Measurements from ENCODE around the gene NXPE3. TPM values are rescaled to one million over a fixed set of nuclear protein-coding genes. Genes with fewer than 3 reads are reported as not detected.

The NXPE3 gene
- total RNA-seq, 1 experiment from 2014 or later: 44.6 TPM

DNA sequence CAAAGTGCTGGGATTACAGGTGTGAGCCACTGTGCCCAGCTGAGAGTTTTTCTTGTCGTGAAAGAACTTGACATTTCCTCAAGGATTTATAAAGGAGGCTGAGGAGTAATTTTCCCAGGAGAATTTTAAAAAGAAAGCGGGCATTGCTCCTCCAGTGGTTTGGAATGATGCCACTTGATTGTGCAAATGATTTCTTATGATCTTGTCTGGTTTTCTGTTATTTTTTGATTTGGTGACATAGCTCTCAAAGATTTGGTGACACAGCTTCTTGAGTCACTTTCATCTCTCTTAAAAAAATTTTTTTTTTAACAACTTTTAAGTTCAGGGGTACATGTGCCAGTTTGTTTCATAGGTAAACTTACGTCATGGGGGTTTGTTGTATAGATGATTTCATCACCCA is 45.7 kb downstream of the NXPE3 start:
- in situ Hi-C loops (cut with HindIII; ENCODE audit: low pct_unique_long_range_greater_than_20kb, low sequenced_read_pairs): no loop called here
- no peak for DNase-seq (ENCODE audit: low read depth)

DNA sequence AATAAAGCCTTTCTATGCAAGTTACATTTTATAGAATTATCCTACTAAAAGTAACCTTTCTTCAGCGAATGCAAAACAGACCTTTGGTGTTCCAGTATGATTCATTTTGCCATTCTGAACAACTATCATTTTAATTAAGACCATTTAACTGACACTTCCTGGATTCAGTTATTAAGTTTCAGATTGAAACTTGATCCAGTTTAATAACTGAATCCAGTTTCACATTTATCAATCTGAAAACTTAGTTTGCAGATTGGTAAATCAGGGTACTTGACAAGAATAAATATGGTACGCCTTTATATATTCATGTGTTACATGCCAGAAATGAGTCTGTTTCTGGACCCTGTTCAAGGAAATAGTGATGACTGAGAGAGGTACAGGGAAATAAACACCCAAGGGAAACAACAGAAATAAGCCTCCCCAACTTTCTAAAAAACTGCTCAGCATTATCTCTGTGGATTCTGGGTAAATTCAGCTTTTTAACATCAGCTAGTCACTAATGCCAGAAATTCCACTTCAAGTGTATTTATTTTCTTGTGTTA is 47.0 kb downstream of the NXPE3 start:
- DNase-seq (ENCODE audit: low read depth): no peak
- in situ Hi-C loops (cut with HindIII; ENCODE audit: low pct_unique_long_range_greater_than_20kb, low sequenced_read_pairs): no loop called here

DNA sequence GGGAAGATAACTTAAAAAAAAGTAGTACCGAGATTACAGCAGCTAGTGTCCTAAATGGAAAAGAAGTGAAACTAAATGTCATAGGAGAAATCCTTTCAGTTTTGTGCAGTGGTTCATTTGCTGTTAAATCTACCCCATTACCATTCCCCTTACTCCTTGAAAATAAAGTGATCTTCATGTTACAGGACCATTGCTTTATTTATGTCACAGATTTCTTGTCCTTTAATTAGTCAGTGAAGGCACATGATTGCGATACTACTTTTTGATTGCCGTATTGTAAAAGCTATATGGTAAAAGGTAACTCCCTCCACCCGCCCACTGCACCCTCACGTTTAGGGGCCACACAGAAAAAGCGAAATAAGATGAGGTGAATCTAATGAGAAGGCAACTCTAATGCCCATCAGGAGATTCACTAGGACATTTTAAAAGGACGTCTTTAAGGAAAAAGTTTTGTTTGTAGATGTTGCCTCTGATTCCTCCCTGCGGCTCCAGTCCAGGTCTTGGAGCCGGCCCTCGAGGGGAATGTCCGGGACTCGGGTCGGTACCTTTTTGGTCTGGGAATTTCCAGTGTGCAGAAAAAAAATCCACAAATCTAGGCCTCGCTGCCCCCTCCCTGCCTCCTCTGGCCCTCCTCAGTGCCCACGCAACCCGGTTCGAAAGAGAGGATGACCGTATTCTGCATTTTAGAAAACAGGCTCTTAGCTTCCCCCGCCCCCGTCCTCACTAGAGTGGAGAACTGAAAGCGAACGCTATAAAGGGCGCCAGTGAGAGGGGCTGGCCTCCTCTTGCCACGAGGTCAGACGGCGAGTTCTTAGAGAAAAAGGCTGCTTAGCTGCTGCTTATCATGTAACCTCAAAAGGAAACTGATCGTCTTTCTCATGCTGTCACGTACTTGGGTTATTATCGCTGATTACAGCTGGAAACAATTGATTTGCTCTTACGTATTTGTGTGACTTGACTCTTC is 48.5 kb downstream of the NXPE3 start:
- in situ Hi-C loops (cut with HindIII; ENCODE audit: low pct_unique_long_range_greater_than_20kb, low sequenced_read_pairs): no loop called here
- DNase-seq (ENCODE audit: low read depth): peak; percentile 79

DNA sequence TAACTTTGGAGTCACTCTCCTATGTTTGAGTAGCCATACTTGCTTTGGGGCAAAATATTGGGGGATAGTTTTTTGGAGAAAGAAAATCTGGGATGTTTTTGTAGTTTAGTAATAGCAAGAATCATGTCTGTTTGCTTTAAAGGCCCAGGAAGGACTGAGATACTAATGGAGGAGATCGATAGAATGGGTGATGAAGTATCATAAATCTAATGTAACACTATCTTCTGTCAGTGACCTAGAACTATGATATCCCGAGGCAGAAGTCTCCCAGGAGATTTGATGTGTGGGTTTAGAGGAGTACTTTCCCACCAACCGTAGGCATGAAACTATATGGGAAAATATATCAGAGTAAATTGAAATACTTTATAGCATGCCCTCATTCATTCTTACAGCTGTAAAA is 49.3 kb downstream of the NXPE3 start:
- in situ Hi-C loops (cut with HindIII; ENCODE audit: low pct_unique_long_range_greater_than_20kb, low sequenced_read_pairs): no loop called here
- no peak for DNase-seq (ENCODE audit: low read depth)

DNA sequence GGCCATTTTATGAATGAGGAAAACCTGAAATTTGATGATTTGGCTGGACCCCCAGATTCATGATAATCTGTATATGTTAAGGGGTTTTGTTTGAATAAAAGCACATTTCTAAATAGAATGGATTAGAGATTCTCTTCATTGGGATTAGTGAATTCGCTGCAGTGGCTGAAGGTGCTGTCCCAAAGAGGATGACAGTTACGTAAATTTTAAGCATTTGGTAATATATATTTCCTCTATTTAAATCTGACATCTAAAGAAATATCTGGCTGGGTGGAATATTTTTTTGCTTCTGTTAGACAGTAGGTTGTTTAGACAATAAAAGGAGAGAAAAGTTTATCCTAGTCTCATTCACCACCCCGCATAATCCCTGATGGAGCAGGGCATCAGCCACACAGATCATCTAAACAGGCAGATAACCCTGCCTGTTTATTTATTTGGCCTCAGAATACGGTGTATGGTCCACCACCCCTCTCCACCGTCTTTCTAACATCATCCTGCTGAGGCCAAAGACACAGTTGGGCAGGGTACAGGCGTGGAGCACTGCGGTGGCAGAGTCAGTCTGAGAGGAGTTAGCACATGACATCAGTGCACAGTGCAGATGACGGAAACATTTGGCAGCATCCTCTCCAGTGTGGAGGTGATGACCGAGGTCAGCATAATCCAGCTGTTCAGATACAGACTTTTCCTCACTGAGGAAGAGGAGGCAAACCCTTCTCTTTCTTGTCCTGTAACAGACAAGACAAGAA is 49.9 kb downstream of the NXPE3 start:
- in situ Hi-C loops (cut with HindIII; ENCODE audit: low pct_unique_long_range_greater_than_20kb, low sequenced_read_pairs): no loop called here
- DNase-seq (ENCODE audit: low read depth): no peak

DNA sequence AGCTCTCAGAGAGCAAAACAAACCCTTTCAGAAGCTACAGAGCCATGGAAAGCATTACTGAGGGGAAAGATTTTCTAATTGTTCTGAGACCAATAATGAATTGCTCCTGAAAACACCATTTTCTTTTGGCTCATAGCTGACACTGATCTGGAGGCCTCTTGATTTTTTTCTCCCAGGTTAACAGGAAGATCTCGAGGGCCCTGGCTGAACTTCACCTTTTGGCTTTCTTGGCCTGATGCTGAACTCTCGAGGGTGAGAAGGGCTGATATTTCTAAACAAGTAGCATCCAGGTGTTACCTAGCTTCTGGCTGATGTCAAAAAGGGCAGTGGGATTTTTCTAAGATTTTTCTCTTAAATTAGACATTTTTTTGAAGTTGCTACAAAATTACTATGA is 50.4 kb downstream of the NXPE3 start:
- in situ Hi-C loops (cut with HindIII; ENCODE audit: low pct_unique_long_range_greater_than_20kb, low sequenced_read_pairs): no loop called here
- DNase-seq (ENCODE audit: low read depth): no peak

DNA sequence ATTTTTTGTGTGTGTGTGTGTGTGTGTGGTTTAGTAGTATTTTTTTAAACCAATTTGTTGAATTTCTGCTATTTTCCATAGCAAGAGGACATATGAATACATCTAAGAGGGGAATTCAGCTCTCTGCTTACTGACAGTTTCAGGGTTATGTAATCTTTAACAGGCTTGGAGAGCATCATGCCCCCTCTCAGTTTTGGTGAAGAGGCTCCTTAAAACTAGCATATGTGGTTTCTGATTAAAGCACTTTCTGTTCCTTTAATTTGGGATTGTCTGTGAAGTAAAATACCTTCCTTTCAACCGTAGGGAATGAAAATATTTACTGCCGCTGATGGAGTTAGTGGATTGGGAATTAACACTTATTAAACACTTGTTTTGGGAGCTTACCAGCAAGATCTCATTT is 50.9 kb downstream of the NXPE3 start:
- DNase-seq (ENCODE audit: low read depth): no peak
- in situ Hi-C loops (cut with HindIII; ENCODE audit: low pct_unique_long_range_greater_than_20kb, low sequenced_read_pairs): no loop called here

DNA sequence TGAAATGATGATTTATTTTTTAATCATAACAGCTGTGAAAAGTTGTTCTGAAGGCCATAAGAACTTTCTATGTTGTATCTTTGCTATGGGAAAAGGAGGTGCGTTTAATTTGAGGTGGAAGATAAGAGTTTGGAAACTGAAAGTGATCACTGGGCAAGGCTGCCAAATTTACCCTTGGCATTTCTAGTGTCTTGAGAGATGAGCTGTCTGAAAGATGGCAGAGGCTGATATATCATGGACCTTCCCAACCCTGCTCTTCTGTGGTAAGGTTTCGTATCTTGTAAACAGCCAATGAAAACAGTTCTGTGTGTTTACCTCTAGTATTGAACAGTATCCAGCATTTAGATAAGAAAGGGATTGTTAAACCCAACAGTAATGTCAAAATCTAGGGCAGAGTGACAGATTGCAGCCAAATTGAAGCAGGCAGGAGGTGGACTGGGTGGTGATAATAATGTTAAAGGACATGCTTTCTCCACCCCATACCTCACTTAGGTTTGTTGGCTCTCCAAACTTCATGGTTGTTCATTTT is 54.5 kb downstream of the NXPE3 start:
- no peak for DNase-seq (ENCODE audit: low read depth)
- in situ Hi-C loops (cut with HindIII; ENCODE audit: low pct_unique_long_range_greater_than_20kb, low sequenced_read_pairs): no loop called here

DNA sequence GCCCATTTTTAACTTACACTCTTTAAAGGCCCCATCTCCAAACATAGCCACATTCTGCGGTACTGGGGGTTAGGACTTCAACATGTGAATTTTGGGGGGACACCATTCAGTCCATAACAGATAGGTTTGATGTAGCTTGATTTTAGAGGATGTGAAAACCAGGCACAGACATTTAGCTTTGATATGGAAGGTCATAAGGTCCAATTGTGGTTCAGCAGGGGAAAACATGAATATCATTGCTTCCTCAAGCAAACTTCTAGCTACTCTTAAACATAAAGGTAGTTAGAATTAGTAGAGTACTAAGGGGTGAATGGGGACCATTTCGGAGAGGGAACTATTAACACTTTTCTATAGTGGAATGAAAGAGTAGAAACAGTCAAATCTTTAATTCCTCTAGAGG is 56.7 kb downstream of the NXPE3 start:
- in situ Hi-C loops (cut with HindIII; ENCODE audit: low pct_unique_long_range_greater_than_20kb, low sequenced_read_pairs): no loop called here
- no peak for DNase-seq (ENCODE audit: low read depth)

DNA sequence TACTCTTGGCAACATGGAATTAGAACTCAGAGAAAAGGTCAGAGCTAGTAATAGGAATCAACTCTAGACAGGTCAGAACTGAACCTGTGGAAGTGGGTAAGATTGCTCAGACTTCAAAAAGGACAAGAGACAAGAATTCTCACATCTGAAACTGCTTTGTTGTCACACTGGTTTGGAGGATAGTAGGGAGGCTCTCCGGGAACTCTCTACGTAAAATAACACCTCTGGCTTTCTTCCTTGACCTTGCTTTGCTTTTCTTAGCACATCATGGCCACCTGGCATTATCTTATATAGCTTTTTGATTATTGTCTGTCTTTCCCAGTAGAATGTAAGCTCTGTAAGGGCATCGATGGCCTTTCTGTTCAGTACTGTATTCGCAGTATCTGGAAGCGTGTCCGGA is 57.1 kb downstream of the NXPE3 start:
- in situ Hi-C loops (cut with HindIII; ENCODE audit: low pct_unique_long_range_greater_than_20kb, low sequenced_read_pairs): no loop called here

DNA sequence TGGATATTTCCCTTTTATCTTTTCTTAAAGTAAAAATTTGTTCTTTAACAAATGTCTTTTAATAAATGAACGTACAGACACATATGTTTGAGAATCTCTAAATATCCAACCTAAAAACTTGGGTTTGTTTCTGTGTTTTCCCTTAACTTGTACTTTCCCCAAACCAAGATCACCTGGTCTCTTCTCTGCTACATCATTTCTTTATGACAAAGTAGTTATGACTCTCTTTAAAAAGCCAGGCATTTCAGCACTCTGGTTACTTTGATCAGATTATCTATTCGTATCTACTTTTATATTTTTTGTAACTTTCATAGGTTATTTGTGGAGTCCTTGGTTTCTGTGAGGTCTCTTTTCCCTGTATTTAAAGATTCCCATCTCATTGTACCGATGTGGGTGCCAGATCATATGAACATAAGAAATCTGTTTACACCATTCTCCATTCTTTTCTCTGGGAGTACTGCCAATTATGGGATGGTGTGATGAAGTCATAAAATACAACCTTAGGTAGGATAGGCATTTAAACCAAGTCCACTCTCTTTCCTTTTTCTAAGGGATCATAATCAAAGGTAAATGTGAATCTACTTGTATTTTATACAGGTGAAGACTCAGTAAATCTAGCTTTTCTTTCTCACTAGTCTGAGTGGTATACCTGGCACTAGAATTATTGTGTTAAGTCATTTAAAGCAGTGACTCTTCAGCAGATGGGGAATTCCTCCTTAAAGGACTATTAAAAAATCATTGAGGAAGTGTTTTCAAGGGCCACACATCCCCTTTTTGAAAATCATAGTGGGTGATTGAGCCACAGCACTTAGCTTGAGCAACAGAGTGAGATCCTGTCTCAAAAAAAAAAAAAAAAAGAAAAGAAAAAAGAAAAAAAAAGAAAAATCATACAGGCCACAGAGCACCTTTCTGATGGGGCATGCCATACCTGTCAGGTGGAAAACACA is 57.9 kb downstream of the NXPE3 start:
- in situ Hi-C loops (cut with HindIII; ENCODE audit: low pct_unique_long_range_greater_than_20kb, low sequenced_read_pairs): no loop called here
- DNase-seq (ENCODE audit: low read depth): no peak

More for the DNA sequence above, 57.1 kb downstream of the NXPE3 start:
- no peak for DNase-seq (ENCODE audit: low read depth)

DNA sequence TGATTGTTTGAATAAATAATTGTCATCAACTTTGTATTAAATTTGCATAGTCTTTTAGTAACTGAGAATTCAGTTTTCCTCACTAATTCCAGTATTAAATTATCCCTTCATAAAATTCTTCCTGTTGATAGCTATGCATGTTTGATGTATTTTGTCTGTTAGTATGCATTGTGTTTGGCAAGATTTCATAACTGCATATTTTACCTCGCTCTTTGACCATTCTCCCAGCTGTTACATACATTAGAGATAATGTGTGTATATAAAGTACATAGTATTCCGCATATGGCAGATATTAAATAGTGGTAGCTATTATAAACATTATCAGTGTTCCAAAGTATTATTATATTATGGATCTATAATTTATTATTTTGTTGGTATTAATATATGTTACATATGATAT is 59.7 kb downstream of the NXPE3 start:
- in situ Hi-C loops (cut with HindIII; ENCODE audit: low pct_unique_long_range_greater_than_20kb, low sequenced_read_pairs): no loop called here
- no peak for DNase-seq (ENCODE audit: low read depth)

DNA sequence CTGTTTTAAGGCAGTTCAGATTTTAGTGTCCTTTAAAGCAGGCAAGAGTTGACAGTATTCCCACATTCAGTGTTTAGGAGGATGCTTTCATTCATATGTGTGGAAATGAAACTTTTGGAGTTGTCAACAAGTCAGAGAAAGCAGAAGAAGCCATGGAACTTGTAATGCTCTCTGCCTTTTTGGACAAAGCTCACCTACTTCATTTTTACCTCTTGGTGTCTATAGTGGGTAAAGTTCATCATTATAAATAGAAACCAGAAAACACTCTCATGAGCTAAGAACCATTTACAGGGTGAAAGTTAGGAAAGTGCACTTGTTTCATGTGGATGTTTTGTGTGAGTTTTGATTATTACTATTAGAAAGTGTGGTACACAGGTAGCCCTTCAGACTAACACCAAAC is 61.1 kb downstream of the NXPE3 start:
- in situ Hi-C loops (cut with HindIII; ENCODE audit: low pct_unique_long_range_greater_than_20kb, low sequenced_read_pairs): no loop called here
- DNase-seq (ENCODE audit: low read depth): no peak

DNA sequence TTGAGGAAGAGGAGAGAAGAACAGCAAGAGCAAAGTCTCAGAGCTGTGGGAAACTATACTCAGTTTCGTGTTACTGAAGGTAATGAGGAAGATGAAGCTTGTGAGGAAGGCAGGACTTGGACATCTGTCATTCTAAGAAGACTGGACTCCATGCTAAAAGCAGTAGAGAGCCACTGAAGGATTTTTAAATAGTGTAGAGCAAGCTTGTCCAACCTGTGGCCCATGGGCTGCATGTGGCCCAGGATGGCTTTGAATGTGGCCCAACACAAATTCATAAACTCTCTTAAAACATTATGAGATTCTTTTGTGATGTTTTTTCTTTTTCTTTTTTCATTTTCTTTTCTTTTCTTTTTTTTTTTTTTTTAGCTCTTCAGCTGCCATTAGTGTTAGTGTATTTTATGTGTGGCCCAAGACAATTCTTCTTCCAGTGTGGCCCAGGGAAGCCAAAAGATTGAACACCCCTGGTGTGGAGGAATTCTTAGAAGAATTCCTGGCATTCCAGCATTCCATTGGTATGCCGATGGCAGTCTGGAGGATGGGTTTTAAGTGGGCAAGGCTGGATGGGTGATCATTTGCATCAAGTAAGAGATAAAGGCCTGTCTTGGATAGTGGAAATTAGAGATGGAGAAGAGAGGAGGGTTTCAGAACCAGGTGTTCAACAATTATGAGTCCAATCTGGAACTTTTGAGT is 63.4 kb downstream of the NXPE3 start:
- DNase-seq (ENCODE audit: low read depth): peak; percentile 57

DNA sequence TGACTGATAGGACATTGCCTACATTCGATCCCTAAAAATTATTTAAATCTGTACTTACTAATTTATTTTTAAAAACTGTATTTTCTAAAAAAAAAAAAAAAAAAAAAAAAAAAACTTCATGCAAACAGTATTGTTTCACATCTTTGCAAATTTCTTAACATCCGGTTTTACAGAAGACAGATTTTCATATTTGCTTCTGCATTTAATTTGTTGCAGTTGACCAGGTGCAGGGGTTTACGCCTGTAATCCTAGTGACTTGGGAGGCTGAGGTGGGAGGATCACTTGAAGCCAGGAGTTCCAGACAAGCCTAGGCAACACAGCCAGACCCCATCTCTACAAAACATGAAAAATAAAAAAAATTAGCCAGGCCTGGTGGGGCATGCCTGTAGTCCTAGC is 63.9 kb downstream of the NXPE3 start:
- in situ Hi-C loops (cut with HindIII; ENCODE audit: low pct_unique_long_range_greater_than_20kb, low sequenced_read_pairs): no loop called here
- no peak for DNase-seq (ENCODE audit: low read depth)

More for the DNA sequence above, 63.4 kb downstream of the NXPE3 start:
- in situ Hi-C loops (cut with HindIII; ENCODE audit: low pct_unique_long_range_greater_than_20kb, low sequenced_read_pairs): no loop called here

DNA sequence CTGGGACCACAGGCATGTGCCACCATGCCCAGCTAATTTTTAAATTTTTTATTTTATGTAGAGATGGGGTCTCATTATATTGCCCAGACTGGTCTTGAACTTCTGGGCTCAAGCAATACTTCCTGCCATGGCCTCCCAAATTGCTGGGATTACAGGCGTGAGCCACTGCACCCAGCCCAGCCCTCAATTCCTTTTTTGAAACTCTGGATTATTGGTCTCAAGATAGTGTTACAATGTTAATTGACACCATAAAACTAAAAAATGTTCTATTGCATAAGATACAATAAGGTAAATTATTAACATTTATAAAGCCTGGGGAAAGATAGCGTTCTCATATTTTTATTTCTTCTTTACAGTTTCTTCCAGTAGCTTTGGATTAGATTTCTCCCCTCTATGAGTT is 66.4 kb downstream of the NXPE3 start:
- DNase-seq (ENCODE audit: low read depth): no peak
- in situ Hi-C loops (cut with HindIII; ENCODE audit: low pct_unique_long_range_greater_than_20kb, low sequenced_read_pairs): no loop called here

DNA sequence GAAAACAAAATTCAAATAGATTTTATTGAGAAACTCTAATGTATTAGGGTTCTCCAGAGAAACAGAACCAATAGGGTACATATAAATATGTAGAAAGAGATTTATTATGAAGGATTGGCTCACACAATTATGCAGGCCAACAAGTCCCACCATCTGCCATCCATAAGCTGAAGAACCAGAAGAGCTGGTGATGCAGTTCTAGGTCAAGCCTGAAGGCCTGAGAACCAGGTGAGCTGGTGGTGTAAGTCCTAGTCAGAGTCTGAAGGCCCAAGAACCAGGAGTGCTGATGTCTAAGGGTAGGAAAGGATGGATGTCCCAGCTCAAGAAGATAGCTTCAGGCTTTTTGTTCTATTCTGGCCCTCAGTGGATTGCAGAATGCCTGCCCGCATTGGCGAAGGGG is 67.7 kb downstream of the NXPE3 start:
- no peak for DNase-seq (ENCODE audit: low read depth)
- in situ Hi-C loops (cut with HindIII; ENCODE audit: low pct_unique_long_range_greater_than_20kb, low sequenced_read_pairs): no loop called here
